Measurements from ENCODE around the gene CCSER1. TPM values are rescaled to one million over a fixed set of nuclear protein-coding genes. Genes with fewer than 3 reads are reported as not detected.

The CCSER1 gene
- total RNA-seq, 1 donor from 2014 or later: 8.4 TPM

GRCh38 chr4:90798948-90799347 is 671.8 kb downstream of the CCSER1 start:
- Histone ChIP-seq H3K9me3 (peaks cover 6% of the 10 kb centered on the region), H3K27ac (no peak overlapping the region), H3K36me3 (no peaks in the 10 kb centered on the region), H3K4me3 (no peak overlapping the region), H3K4me1 (no peaks in the 10 kb centered on the region), H3K27me3 (ENCODE audit: low read depth) (no peaks in the 10 kb centered on the region)
- DNase-seq: no peak
- intact Hi-C loops (cut with DNase I): no loop called here
- TF ChIP-seq CTCF (IDR thresholded peaks at IDR 0.05): no peak
- peak in 1 of 2 donors; percentile 39 for ATAC-seq

GRCh38 chr4:90799895-90800294 is 672.7 kb downstream of the CCSER1 start:
- no peak for TF ChIP-seq CTCF (IDR thresholded peaks at IDR 0.05)
- intact Hi-C loops (cut with DNase I): no loop called here
- Histone ChIP-seq H3K4me3 (no peak overlapping the region), H3K27me3 (ENCODE audit: low read depth) (no peaks in the 10 kb centered on the region), H3K4me1 (no peaks in the 10 kb centered on the region), H3K36me3 (no peaks in the 10 kb centered on the region), H3K27ac (no peak overlapping the region), H3K9me3 (peaks cover 6% of the 10 kb centered on the region)
- ATAC-seq (no peak), DNase-seq (no peak)

GRCh38 chr4:90815569-90815968 is 688.4 kb downstream of the CCSER1 start:
- Histone ChIP-seq H3K4me3 (no peak overlapping the region), H3K36me3 (no peaks in the 10 kb centered on the region), H3K27ac (no peak overlapping the region), H3K9me3 (peaks cover 4% of the 10 kb centered on the region), H3K27me3 (ENCODE audit: low read depth) (no peaks in the 10 kb centered on the region), H3K4me1 (no peaks in the 10 kb centered on the region)
- DNase-seq (no peak), ATAC-seq (no peak)
- intact Hi-C loops (cut with DNase I): no loop called here
- TF ChIP-seq CTCF (IDR thresholded peaks at IDR 0.05): no peak

GRCh38 chr4:90816754-90817153 is 689.6 kb downstream of the CCSER1 start:
- peaks cover 4% of the 10 kb centered on the region for H3K9me3 ChIP-seq
- H3K36me3 ChIP-seq: no peaks in the 10 kb centered on the region
- no peak for DNase-seq
- H3K27me3 ChIP-seq (ENCODE audit: low read depth): no peaks in the 10 kb centered on the region
- no peak overlapping the region for H3K4me3 ChIP-seq
- intact Hi-C loops (cut with DNase I): no loop called here
- no peak for ATAC-seq
- H3K4me1 ChIP-seq: no peaks in the 10 kb centered on the region
- no peak for TF ChIP-seq CTCF (IDR thresholded peaks at IDR 0.05)
- no peak overlapping the region for H3K27ac ChIP-seq

GRCh38 chr4:90824266-90825150 is 697.3 kb downstream of the CCSER1 start:
- ATAC-seq (no peak), DNase-seq (no peak)
- no peak overlapping the region for H3K4me3 ChIP-seq
- H3K27ac ChIP-seq: no peak overlapping the region
- no peaks in the 10 kb centered on the region for H3K4me1 ChIP-seq
- intact Hi-C loops (cut with DNase I): no loop called here
- no peaks in the 10 kb centered on the region for H3K27me3 ChIP-seq (ENCODE audit: low read depth)
- TF ChIP-seq CTCF (IDR thresholded peaks at IDR 0.05): no peak
- no peaks in the 10 kb centered on the region for H3K9me3 ChIP-seq
- no peaks in the 10 kb centered on the region for H3K36me3 ChIP-seq
